ENCODE results near the gene SGPL1. TPM values are rescaled to one million over a fixed set of nuclear protein-coding genes. Genes with fewer than 3 reads are reported as not detected.
"Not testable (repeated sequence)": the region's sequence is repeated elsewhere in the genome, so short reads cannot be mapped to it uniquely, and the experiment has no call there.

The SGPL1 gene
- total RNA-seq, 2 experiments from 2014 or later, result 15.1 to 16.9 TPM

DNA sequence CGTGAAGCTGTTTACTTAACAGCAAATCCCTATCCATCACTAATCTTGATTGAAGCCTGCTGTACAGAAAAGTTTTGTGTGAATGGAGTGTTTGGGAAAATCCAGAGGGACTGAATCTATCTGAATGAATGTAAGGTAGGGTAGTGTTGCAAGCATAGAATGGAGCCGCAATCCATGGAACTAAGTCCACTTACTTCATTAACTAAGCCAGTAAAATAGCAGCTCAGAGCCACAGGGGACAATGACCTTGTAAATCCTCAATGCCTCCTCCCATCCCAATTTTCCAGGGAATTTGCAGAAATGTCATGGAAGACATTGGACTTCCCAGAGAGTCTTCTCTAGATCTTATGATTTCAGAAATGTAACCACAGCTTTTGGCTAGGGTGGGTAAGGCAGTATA is 45.7 kb upstream of the SGPL1 start:
- Mint-ChIP-seq H3K4me1 (ENCODE audit: low read depth) (no peaks in the 10 kb centered on the region), H3K9me3 (no peaks in the 10 kb centered on the region), H3K4me3 (no peak overlapping the region), H3K27me3 (peaks cover 5% of the 10 kb centered on the region), H3K36me3 (ENCODE audit: low read depth) (no peaks in the 10 kb centered on the region), H3K27ac (no peak overlapping the region)
- Histone ChIP-seq H3K4me3 (ENCODE audit: low read length) (no peak overlapping the region), H3K36me3 (ENCODE audit: insufficient read depth, low read length) (no peaks in the 10 kb centered on the region), H3K27me3 (ENCODE audit: control insufficient read depth in 1 of 2, insufficient read depth in 2 of 2, low read length in 2 of 2) (no peaks in the 10 kb centered on the region), H3K9me3 (ENCODE audit: control insufficient read depth in 1 of 2, insufficient read depth in 1 of 2, low read length in 2 of 2) (peaks cover 6 to 9% of the 10 kb centered on the region in 2 experiments), H3K27ac (ENCODE audit: low read depth in 1 of 2, low read length in 2 of 2) (no peak overlapping the region), H3K4me1 (ENCODE audit: insufficient read depth, low read length) (no peaks in the 10 kb centered on the region)
- CTCF ChIA-PET, result no interaction called here
- POLR2A ChIA-PET, result no interaction called here
- no peak for ATAC-seq (ENCODE audit: poor library complexity)
- intact Hi-C loops (cut with DNase I, micrococcal nuclease), result no loop called here
- DNase-seq, result no peak
- TF ChIP-seq, protein P1, sequence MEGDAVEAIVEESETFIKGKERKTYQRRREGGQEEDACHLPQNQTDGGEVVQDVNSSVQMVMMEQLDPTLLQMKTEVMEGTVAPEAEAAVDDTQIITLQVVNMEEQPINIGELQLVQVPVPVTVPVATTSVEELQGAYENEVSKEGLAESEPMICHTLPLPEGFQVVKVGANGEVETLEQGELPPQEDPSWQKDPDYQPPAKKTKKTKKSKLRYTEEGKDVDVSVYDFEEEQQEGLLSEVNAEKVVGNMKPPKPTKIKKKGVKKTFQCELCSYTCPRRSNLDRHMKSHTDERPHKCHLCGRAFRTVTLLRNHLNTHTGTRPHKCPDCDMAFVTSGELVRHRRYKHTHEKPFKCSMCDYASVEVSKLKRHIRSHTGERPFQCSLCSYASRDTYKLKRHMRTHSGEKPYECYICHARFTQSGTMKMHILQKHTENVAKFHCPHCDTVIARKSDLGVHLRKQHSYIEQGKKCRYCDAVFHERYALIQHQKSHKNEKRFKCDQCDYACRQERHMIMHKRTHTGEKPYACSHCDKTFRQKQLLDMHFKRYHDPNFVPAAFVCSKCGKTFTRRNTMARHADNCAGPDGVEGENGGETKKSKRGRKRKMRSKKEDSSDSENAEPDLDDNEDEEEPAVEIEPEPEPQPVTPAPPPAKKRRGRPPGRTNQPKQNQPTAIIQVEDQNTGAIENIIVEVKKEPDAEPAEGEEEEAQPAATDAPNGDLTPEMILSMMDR (IDR thresholded peaks at IDR 0.05), result no peak

DNA sequence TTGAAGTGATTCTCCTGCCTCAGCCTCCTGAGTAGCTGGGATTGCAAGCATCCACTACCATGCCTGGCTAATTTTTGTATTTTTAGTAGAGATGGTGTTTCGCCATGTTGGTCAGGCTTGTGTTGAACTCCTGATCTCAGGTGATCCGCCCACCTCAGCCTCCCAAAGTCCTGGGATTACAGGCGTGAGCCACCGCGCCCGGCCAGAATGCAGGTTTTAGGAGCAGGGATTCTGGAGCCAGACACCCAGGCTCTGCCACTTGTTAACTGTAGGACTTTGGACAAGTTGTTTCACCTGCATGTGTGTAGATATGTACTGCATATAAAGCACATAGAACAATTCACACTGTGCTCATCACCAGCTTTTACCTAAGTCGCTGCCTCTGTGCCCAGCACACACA is 45.2 kb upstream of the SGPL1 start:
- intact Hi-C loops (cut with DNase I, micrococcal nuclease); CTCF ChIA-PET; H3K4me1 ChIP-seq (ENCODE audit: insufficient read depth, low read length); H3K4me3 Mint-ChIP-seq; H3K36me3 Mint-ChIP-seq (ENCODE audit: low read depth); H3K9me3 ChIP-seq (ENCODE audit: control insufficient read depth in 1 of 2, insufficient read depth in 1 of 2, low read length in 2 of 2); H3K27me3 ChIP-seq (ENCODE audit: control insufficient read depth in 1 of 2, insufficient read depth in 2 of 2, low read length in 2 of 2); H3K27ac Mint-ChIP-seq; ATAC-seq (ENCODE audit: poor library complexity); H3K27ac ChIP-seq (ENCODE audit: low read depth in 1 of 2, low read length in 2 of 2); POLR2A ChIA-PET; H3K27me3 Mint-ChIP-seq; H3K36me3 ChIP-seq (ENCODE audit: insufficient read depth, low read length); H3K4me3 ChIP-seq (ENCODE audit: low read length); H3K9me3 Mint-ChIP-seq; H3K4me1 Mint-ChIP-seq (ENCODE audit: low read depth): not testable (repeated sequence)
- peak in 1 of 14 experiments; percentile 16 for DNase-seq

DNA sequence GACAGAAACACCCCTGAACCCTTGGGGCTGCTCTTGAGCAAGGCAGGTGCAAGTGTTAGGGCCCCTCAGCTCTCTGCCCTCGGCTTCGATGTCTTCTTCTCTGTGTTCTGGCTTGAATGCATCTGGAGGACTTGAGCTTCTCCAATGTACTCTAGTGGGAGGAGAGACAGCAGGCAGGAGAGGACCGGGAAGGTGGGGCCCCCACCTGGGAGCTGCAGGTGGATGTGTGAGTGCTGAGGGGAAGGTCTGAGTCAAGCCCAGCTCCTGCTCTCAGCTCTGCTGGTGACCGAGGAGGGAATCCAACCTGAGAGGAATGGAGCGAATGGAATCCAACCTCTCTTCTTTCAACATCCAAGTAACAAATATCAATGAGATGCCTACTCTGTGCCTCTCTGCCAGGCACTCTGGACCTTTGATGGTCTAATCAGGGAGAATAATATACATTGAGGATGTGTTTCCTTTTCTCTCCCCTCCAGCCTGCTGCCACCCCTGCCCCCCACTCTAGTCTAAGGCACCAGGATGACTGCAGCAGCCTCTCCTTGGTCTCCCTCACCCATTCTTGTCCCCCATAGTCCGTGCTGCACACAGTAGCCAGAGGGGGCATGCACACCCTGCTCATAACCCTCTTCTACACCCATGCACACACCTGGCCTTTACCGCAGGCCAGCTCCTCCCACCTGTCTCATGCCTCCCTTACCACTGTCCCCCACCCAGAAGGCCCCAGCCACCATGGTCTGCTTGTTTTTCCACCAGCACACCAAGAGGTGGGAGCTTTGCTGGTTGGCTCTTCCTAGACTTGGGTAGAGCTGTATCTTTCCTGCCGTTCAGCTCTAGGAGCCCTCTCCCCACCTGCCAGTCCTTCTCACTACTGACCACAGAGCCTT is 44.2 kb upstream of the SGPL1 start:
- TF ChIP-seq, protein P1 (IDR thresholded peaks at IDR 0.05), result no peak
- ChIA-PET CTCF (no interaction called here), POLR2A (no interaction called here)
- peak in 1 of 14 experiments; percentile 27 for DNase-seq
- Mint-ChIP-seq H3K4me1 (ENCODE audit: low read depth) (no peaks in the 10 kb centered on the region), H3K9me3 (no peaks in the 10 kb centered on the region), H3K4me3 (no peak overlapping the region), H3K36me3 (ENCODE audit: low read depth) (no peaks in the 10 kb centered on the region), H3K27me3 (peaks cover 5% of the 10 kb centered on the region), H3K27ac (no peak overlapping the region)
- Histone ChIP-seq H3K4me3 (ENCODE audit: low read length) (no peak overlapping the region), H3K36me3 (ENCODE audit: insufficient read depth, low read length) (no peaks in the 10 kb centered on the region), H3K27ac (ENCODE audit: low read depth in 1 of 2, low read length in 2 of 2) (no peak overlapping the region), H3K9me3 (ENCODE audit: control insufficient read depth in 1 of 2, insufficient read depth in 1 of 2, low read length in 2 of 2) (no peaks in the 10 kb centered on the region), H3K27me3 (ENCODE audit: control insufficient read depth in 1 of 2, insufficient read depth in 2 of 2, low read length in 2 of 2) (no peaks in the 10 kb centered on the region), H3K4me1 (ENCODE audit: insufficient read depth, low read length) (no peaks in the 10 kb centered on the region)
- intact Hi-C loops (cut with DNase I, micrococcal nuclease), result no loop called here
- ATAC-seq (ENCODE audit: poor library complexity), result no peak

DNA sequence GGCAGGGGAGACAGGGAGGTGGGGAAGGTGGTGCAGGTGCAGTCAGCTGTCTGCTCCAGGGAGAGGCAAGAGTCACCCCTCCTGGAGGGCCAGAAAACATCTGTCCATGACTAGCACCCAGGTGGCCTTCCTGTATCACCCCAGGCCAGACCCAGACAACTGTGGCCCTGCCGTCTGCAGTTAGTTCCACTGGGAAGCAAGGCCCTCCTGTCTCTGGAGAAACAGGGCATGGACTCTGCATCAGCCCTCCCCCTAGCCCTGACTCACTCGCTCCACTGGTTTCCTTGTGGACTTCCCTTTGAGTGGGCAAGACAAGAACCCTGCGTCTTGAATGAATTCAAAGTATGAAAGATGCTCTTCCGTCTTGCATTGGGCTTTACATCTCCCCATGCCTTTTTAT is 43.1 kb upstream of the SGPL1 start:
- H3K27me3 ChIP-seq (ENCODE audit: control insufficient read depth in 1 of 2, insufficient read depth in 2 of 2, low read length in 2 of 2), result no peaks in the 10 kb centered on the region
- H3K4me3 ChIP-seq (ENCODE audit: low read length), result no peak overlapping the region
- intact Hi-C loops (cut with DNase I, micrococcal nuclease), result no loop called here
- Mint-ChIP-seq H3K27me3 (no peaks in the 10 kb centered on the region), H3K4me1 (ENCODE audit: low read depth) (no peaks in the 10 kb centered on the region), H3K9me3 (no peaks in the 10 kb centered on the region), H3K36me3 (ENCODE audit: low read depth) (no peaks in the 10 kb centered on the region), H3K27ac (no peak overlapping the region), H3K4me3 (no peak overlapping the region)
- no peaks in the 10 kb centered on the region for H3K36me3 ChIP-seq (ENCODE audit: insufficient read depth, low read length)
- DNase-seq (no peak), ATAC-seq (ENCODE audit: poor library complexity) (no peak)
- no peaks in the 10 kb centered on the region for H3K4me1 ChIP-seq (ENCODE audit: insufficient read depth, low read length)
- no peaks in the 10 kb centered on the region for H3K9me3 ChIP-seq (ENCODE audit: control insufficient read depth in 1 of 2, insufficient read depth in 1 of 2, low read length in 2 of 2)
- no peak overlapping the region for H3K27ac ChIP-seq (ENCODE audit: low read depth in 1 of 2, low read length in 2 of 2)
- TF ChIP-seq, protein P1 (IDR thresholded peaks at IDR 0.05), result no peak
- POLR2A ChIA-PET, result no interaction called here
- CTCF ChIA-PET, result no interaction called here
